ENCODE results near the gene RILPL2.
"Not testable (repeated sequence)": the region's sequence is repeated elsewhere in the genome, so short reads cannot be mapped to it uniquely, and the experiment has no call there.

RILPL2 gene

GRCh38 chr12:123449856-123450255 is 13.4 kb upstream of the RILPL2 start:
- no peak for DNase-seq (ENCODE audit: low read depth in 3 of 3)

- DNase-seq (ENCODE audit: low read depth in 3 of 3): no peak
These were observed 12.8 kb upstream of the RILPL2 start for GRCh38 chr12:123449249-123449733.

GRCh38 chr12:123446333-123446713 is 9.8 kb upstream of the RILPL2 start:
- no peak for DNase-seq (ENCODE audit: low read depth in 3 of 3)

- DNase-seq (ENCODE audit: low read depth in 3 of 3): no peak
These were observed 9.2 kb upstream of the RILPL2 start for GRCh38 chr12:123445388-123446332.

- DNase-seq (ENCODE audit: low read depth in 3 of 3): no peak
These were observed 7.9 kb upstream of the RILPL2 start for GRCh38 chr12:123444092-123445026.

GRCh38 chr12:123442774-123443173 is 6.3 kb upstream of the RILPL2 start:
- DNase-seq (ENCODE audit: low read depth in 3 of 3): no peak

GRCh38 chr12:123441523-123442164 is 5.2 kb upstream of the RILPL2 start:
- no peak for DNase-seq (ENCODE audit: low read depth in 3 of 3)

- no peak for DNase-seq (ENCODE audit: low read depth in 3 of 3)
These were observed 858 bp downstream of the RILPL2 start for GRCh38 chr12:123435636-123436016.

- DNase-seq (ENCODE audit: low read depth in 3 of 3): no peak
These were observed 2.9 kb downstream of the RILPL2 start for GRCh38 chr12:123433615-123434014.

- DNase-seq (ENCODE audit: low read depth in 3 of 3): not testable (repeated sequence)
These were observed 4.3 kb downstream of the RILPL2 start for GRCh38 chr12:123431951-123432817.

GRCh38 chr12:123429101-123429500 is 7.4 kb downstream of the RILPL2 start:
- DNase-seq (ENCODE audit: low read depth in 3 of 3): not testable (repeated sequence)

- no peak for DNase-seq (ENCODE audit: low read depth in 3 of 3)
These were observed 7.9 kb downstream of the RILPL2 start for GRCh38 chr12:123428591-123428990.

GRCh38 chr12:123427036-123427769 is 9.3 kb downstream of the RILPL2 start:
- no peak for DNase-seq (ENCODE audit: low read depth in 3 of 3)

- no peak for DNase-seq (ENCODE audit: low read depth in 3 of 3)
These were observed 15.2 kb downstream of the RILPL2 start for GRCh38 chr12:123421314-123421713.

GRCh38 chr12:123410041-123410412 is 26.5 kb downstream of the RILPL2 start:
- no peak for DNase-seq (ENCODE audit: low read depth in 3 of 3)

- not testable (repeated sequence) for DNase-seq (ENCODE audit: low read depth in 3 of 3)
These were observed 27.0 kb downstream of the RILPL2 start for GRCh38 chr12:123409284-123410040.

- DNase-seq (ENCODE audit: low read depth in 3 of 3): not testable (repeated sequence)
These were observed 27.9 kb downstream of the RILPL2 start for GRCh38 chr12:123408619-123409018.

GRCh38 chr12:123407934-123408333 is 28.6 kb downstream of the RILPL2 start:
- DNase-seq (ENCODE audit: low read depth in 3 of 3): not testable (repeated sequence)

- DNase-seq (ENCODE audit: low read depth in 3 of 3): not testable (repeated sequence)
These were observed 29.2 kb downstream of the RILPL2 start for GRCh38 chr12:123407269-123407668.

All from stimulated activated CD4-positive, alpha-beta T cell treated with anti-CD3 and anti-CD28 coated beads, TNF-alpha, amount 100 ng/mL, for 48 hours (primary cell).